HG03064 (cell line): ENCODE data around the gene PRDX3.
A peak's percentile ranks its signal among the peaks of the same experiment; 100 is the strongest.

Experiments used
- ATAC-seq: cut with Tn5 transposase; IDR thresholded peaks from one replicate; pipeline ENCODE4 v1.9.1; 2021; ENCODE audit warnings: low read depth; ENCODE audit not compliant: unreplicated experiment

PRDX3 gene

GRCh38 chr10:119178372-119179119 is at the start of gene PRDX3:
Gene PRDX3, minus strand, starts transcription at chr10:119178812. Its CDS starts 22 bp downstream, at chr10:119178790.
- ATAC-seq, result peak; percentile 91

- no peak for ATAC-seq
Observed at GRCh38 chr10:119227825-119228224, 49.2 kb upstream of the PRDX3 start.

DNA sequence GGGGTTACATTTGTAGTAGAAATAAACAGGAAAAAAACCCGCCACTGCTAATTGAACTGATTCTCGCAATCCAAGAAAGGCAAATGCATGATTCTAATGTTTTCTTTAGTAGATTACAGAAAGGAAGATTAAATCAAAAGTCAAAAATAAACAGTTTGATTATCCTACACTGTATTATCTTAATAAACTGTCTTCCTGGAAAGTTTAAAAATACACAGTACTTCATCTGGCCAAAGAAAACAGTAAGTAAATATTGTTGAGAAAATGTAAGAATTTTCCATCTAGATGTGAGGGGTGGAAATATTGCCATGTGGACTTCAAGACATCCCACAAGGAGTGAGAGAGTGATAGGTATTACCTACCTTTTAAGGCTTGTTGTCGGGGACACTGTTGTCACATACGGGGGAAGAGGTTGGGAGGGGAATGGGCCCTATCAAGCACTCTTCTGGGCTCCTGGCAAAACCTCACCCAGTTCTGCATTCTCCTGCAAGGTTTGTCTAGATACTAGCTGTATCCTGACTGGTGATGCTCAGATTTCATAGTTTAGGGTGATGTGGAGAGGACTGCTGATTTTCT is 46.6 kb upstream of the PRDX3 start:
- no peak for ATAC-seq

GRCh38 chr10:119222966-119223386 is 44.4 kb upstream of the PRDX3 start:
- ATAC-seq, result no peak

DNA sequence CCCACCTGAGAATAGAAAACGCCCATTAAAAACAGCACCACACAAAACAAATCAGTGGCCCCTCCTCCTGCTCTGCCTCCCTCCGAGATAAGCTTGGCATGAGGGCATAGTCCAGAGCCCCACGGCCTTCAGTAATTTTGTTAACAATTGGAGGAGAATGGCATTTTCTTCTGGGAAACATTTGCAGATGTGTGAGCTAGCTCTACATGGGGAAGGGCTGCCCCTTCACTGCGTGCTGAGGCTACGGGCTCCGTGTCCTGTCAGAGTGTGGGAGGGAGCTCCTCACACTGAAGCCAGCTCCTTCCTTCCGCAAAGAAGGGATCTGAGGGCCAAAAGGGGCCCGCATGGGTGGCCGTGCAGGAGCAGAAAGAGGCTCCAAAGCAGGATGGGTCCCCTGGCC is 43.9 kb upstream of the PRDX3 start:
- ATAC-seq, result no peak

- ATAC-seq, result no peak
Observed at GRCh38 chr10:119221666-119222065, 43.1 kb upstream of the PRDX3 start.

GRCh38 chr10:119221201-119221600 is 42.6 kb upstream of the PRDX3 start:
- no peak for ATAC-seq

GRCh38 chr10:119219871-119220270 is 41.3 kb upstream of the PRDX3 start:
- ATAC-seq, result no peak

DNA sequence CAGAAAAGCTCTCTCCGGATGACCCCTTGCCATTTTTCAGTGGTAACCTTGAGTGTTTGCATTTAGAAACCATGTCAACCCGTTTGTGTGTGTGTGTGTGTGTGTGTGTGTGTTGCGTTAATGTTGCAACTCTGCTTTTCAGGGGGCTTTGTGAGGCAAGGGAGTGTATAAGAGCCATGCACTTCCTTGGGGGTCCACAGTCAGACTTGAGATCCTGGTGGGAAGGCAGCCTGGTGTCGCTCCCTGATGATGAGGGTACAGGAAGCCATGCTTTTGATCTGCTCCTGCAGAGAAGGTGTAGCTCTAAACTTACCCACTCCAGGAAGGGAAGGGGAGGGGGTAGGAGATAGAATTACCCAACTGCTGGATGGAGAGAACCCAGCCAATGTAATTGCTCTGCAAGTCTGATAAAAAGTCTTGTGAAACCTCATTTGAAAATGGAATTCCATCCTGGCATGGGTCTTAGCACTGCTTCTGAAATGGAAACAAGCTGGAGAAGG is 39.4 kb upstream of the PRDX3 start:
- ATAC-seq, result no peak

DNA sequence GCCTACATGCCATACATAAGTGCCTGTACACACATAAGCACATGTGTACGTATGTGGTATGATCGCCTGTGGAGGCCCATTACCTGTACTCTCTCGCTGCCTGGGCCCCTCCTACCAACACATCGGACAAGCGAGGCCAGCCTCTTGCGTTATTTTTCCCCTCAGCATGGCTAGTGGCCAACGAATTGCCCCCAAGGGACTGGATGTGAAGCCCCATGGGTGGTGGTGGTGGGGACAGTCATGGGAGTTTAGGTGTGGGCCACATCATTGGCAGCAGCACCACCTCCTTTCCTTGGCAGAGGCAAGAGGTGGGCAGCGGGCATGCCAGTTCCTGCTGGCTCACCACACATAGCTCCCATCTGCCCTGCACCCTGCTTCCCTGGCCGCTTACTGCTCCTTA is 38.8 kb upstream of the PRDX3 start:
- no peak for ATAC-seq

GRCh38 chr10:119216127-119216526 is 37.5 kb upstream of the PRDX3 start:
- no peak for ATAC-seq

DNA sequence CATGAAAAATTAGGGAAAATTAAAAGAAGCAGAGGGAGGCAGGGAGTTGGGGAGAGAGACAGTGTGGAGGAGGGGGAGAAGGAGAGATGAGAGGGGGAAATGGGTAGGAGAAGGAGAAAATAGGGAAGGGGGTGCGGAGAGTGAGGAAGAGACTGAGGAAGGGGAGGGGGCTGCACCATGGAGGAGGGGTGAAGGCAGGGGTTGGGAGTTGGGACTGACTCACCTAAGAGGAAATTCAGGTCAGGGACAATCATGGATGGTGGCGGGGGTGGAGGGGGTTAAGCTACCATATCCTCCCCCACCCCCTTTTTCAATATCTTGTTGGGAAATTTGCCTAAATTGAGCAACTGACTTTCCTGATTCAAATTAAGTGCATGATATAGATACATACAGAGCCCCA is 36.8 kb upstream of the PRDX3 start:
- no peak for ATAC-seq

DNA sequence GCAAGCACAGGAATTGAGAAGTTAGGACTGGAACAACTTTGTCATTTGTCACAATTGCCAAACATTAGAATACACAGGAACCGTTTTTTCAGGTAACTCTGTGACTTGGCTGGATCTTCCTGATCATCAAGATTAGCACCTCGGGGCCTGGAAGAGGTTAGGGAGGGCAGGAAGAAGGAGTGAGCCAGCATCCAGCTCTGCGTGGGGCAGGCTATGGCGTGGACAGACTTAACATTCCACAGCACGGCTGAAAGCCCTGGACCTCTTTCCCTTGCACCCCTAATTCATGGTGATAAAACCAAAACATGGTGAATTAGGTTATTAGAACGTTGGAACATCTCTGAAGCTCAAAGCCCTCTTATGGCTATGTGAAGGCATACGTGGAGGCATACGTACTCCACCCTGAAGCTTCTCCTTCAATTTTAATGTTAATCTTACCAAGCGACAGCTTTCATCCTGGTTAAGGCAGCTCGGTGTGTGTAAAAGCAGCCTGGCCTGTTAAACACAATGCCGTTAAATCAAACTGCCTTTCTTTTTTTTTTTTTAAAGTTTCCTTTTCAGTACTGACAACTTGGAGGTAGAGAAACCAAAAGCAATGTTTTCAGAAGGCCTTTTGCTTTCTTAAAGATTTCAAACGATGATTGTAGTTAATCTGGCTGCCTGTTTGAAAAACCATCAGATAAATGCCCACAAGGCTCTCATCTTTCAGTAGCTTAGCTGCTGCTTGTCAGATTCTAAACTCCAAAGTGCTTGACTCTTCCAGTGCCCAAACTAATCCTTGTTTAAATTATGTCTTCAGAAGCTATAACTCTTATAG is 33.2 kb upstream of the PRDX3 start:
- ATAC-seq, result no peak

- ATAC-seq, result no peak
Observed at GRCh38 chr10:119211176-119211575, 32.6 kb upstream of the PRDX3 start.

- ATAC-seq, result no peak
Observed at GRCh38 chr10:119210633-119211032, 32.0 kb upstream of the PRDX3 start.

DNA sequence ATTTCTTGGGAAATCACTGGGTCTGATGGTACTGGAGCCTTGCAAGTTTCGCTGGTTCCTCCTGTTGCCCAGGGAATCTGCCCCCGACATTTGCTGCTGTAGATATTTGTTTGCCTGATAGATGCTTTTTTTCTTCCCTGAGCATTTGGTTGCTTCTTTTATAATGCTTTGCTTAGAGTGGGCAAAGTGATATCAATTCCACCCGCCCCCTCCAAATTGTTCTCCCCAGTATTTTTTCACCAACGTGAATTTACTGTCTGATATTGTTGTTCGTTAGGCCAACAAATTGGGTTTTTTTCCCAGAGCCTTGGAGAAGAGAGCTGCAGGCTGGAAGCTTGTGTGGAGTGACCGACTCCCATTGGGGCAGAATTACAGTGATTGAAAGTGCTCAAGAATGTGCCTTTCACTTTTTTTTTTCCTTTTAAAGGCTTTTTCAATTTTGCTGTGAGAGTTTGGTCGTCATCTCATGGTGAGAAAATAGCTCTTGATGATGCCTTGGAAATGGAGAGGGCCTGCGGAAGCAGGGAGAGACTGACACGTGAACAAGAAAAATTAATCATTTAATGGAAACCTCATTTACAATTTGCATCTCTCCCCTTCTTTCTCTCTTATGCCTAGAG is 31.2 kb upstream of the PRDX3 start:
- no peak for ATAC-seq

DNA sequence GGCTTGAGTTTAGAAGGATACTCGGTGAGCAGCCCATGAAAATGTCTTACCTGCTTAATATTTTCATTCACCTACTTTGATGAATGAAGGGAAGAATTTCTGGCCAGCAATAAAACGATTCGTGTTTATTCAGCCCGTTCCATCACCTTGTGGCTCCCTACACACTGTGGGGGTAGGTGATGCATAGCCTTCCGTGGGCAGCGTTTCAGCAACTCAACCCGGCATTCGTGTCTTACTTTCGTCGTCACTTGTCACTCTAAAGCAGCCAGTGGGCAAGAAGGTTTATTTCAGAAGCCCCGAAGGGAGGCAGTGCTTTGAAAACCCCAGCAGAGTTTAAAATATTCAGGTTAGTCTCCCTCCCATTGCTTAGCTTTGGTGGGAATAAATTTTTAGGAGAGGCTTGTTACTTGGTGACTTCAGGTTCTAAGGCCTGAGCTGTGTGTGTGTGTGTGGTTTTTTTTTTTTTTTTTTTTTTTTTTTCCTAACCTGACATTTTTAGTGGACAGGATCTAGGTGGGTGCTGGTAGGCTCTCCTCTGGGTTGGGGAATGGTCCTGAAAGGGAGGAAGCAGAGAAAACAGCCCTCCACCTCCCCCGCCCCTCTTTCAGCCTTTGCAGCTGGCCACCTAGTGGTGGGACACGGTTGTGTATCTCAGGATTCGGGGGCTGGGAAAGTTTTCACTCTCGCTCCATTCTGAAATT is 30.6 kb upstream of the PRDX3 start:
- ATAC-seq, result no peak

- ATAC-seq, result no peak
Observed at GRCh38 chr10:119208553-119208940, 29.9 kb upstream of the PRDX3 start.

GRCh38 chr10:119207713-119208552 is 29.3 kb upstream of the PRDX3 start:
- no peak for ATAC-seq

- peak; percentile 70 for ATAC-seq
Observed at GRCh38 chr10:119207366-119207666, 28.7 kb upstream of the PRDX3 start, which contains the start of gene GRK5. Gene GRK5, plus strand, starts transcription at chr10:119207571. Its CDS starts 347 bp downstream, at chr10:119207918.
